K562 (cell line): ENCODE data around the gene TEX101. TPM values are rescaled to one million over a fixed set of nuclear protein-coding genes. Genes with fewer than 3 reads are reported as not detected.

Experiments
- BCOR ChIP-seq: fragments of 450-650 bp; IDR thresholded peaks from 2 replicates; pipeline ENCODE4 v1.6.1; 2016
- BRCA1 ChIP-seq, 2 experiments: fragments of 450-650 bp in 1 of 2; sonication (generic) in 1 of 2; formaldehyde crosslinking in 1 of 2; IDR thresholded peaks; 2 replicates each; pipeline versions ENCODE4 v1.5.0 to v1.6.1; 2017 to 2020; ENCODE audit warnings: mild to moderate bottlenecking in 1 of 2, missing genetic modification reagents in 1 of 2
- C11orf30 ChIP-seq: fragments of 450-650 bp; IDR thresholded peaks from 2 replicates; pipeline ENCODE4 v1.6.1; 2016; ENCODE audit warnings: low read depth, mild to moderate bottlenecking
- CHD1 ChIP-seq: fragments of 200-600 bp; sonication (generic); IDR thresholded peaks from one replicate; pipeline ENCODE4 v1.6.1; 2012; ENCODE audit warnings: mild to moderate bottlenecking, moderate library complexity, low read length, inconsistent platforms
- CXXC5 ChIP-seq: fragments of 250-450 bp; sonication (Bioruptor Pico); IDR thresholded peaks from 2 replicates; pipeline ENCODE4 v1.8.0; 2022; ENCODE audit warnings: inconsistent platforms, mild to moderate bottlenecking, moderate library complexity
- DPF2 ChIP-seq: fragments of 450-650 bp; IDR thresholded peaks from 2 replicates; pipeline ENCODE4 v1.6.1; 2016
- EHMT2 ChIP-seq: fragments of 450-650 bp; IDR thresholded peaks from 2 replicates; pipeline ENCODE4 v1.6.1; 2018; ENCODE audit warnings: antibody characterized with exemption
- GTF2E2 ChIP-seq: fragments of 200-800 bp; sonication (Bioruptor generic); IDR thresholded peaks from 2 replicates; pipeline ENCODE4 v1.6.1; 2016; ENCODE audit warnings: missing genetic modification characterization, missing compliant biosample characterization
- KAT7 ChIP-seq: sonication (generic); formaldehyde crosslinking; IDR thresholded peaks from 2 replicates; pipeline ENCODE4 v1.8.0; 2022; ENCODE audit warnings: missing genetic modification reagents, mild to moderate bottlenecking, borderline replicate concordance
- KDM1A ChIP-seq, 2 experiments: fragments of 450-650 bp; IDR thresholded peaks; 2 replicates each; pipeline ENCODE4 v1.6.1; 2016; ENCODE audit warnings: mild to moderate bottlenecking in 2 of 2
- KHSRP ChIP-seq: fragments of 450-650 bp; IDR thresholded peaks from 2 replicates; pipeline ENCODE4 v1.6.1; 2017
- MBD2 ChIP-seq: sonication (generic); IDR thresholded peaks from 2 replicates; pipeline ENCODE4 v1.6.1; 2016; ENCODE audit warnings: low read depth, borderline replicate concordance
- NFE2 ChIP-seq: IDR thresholded peaks from 2 replicates; pipeline ENCODE4 v1.6.1; 2014; ENCODE audit warnings: antibody characterized with exemption, low read depth
- PTBP1 ChIP-seq: fragments of 200-400 bp; formaldehyde crosslinking; IDR thresholded peaks from 2 replicates; pipeline ENCODE4 v1.6.1; 2017; ENCODE audit warnings: low read depth, low read length
- RCOR1 ChIP-seq, 2 experiments: IDR thresholded peaks; 2 replicates each; pipeline ENCODE4 v1.6.1; 2012; ENCODE audit warnings: low read depth in 2 of 2, low read length in 2 of 2, borderline replicate concordance in 1 of 2, improper control_type of control experiment in 1 of 2
- SMARCA5 ChIP-seq: fragments of 450-650 bp; IDR thresholded peaks from 2 replicates; pipeline ENCODE4 v1.6.1; 2016
- STAT5B ChIP-seq: fragments of 250-450 bp; sonication (Bioruptor Pico); IDR thresholded peaks from 2 replicates; pipeline ENCODE4 v1.8.0; 2021; ENCODE audit warnings: mild to moderate bottlenecking, inconsistent platforms
- ZNF212 ChIP-seq: fragments of 450-650 bp; formaldehyde crosslinking; IDR thresholded peaks from 2 replicates; pipeline ENCODE4 v1.4.0; 2020; ENCODE audit warnings: mild to moderate bottlenecking
- ZNF24 ChIP-seq: fragments of 450-650 bp; IDR thresholded peaks from 2 replicates; pipeline ENCODE4 v1.6.1; 2016
- ZNF408 ChIP-seq: fragments of 250-450 bp; sonication (Bioruptor Pico); IDR thresholded peaks from 2 replicates; pipeline ENCODE4 v1.4.0; 2020; ENCODE audit warnings: low read depth, mild to moderate bottlenecking, moderate library complexity
- ZNF668 ChIP-seq: fragments of 250-450 bp; sonication (Bioruptor Pico); IDR thresholded peaks from 2 replicates; pipeline ENCODE4 v1.8.0; 2022; ENCODE audit warnings: mild to moderate bottlenecking, inconsistent platforms
- ZNF766 ChIP-seq: fragments of 200-800 bp; sonication (Bioruptor generic); conservative IDR thresholded peaks from 2 replicates; pipeline ENCODE4 v1.6.1; 2016; ENCODE audit warnings: missing genetic modification characterization, missing compliant biosample characterization
- polyA plus RNA-seq, 8 experiments: library from polyadenylated mRNA; depleted of rRNA in 4 of 8; stranded (reverse) in 5 of 8; unstranded in 3 of 8; fragments of >200 nt; fragmentation: Nextera tagmentation in 2 of 8; fragmentation: Illumina TruSeq in 1 of 8; extraction: Ambion mirVana in 2 of 8; extraction: Trizol in 1 of 8; gene quantifications; 2 replicates each; pipeline versions ENCODE4 v1.2.1 to v1.2.3, GENCODE V29; 2011 to 2014; ENCODE audit warnings: inconsistent platforms in 1 of 8, missing spikeins in 1 of 8
- total RNA-seq, 7 experiments: library from RNA; depleted of rRNA in 6 of 7; stranded (reverse); fragments of >200 nt in 6 of 7; fragmentation: Illumina TruSeq in 2 of 7; extraction: Trizol in 2 of 7; gene quantifications; 2 replicates each; pipeline versions ENCODE4 v1.2.1 to v1.2.3, GENCODE V29; 2011 to 2021; ENCODE audit warnings: low replicate concordance in 1 of 7
- TF ChIP-seq, protein P1 (sequence below), 2 experiments: fragments of 450-650 bp; IDR thresholded peaks; 2 replicates each; pipeline ENCODE4 v1.6.1; 2018; ENCODE audit warnings: mild to moderate bottlenecking in 2 of 2, low read depth in 1 of 2; ENCODE audit not compliant: partially characterized antibody in 2 of 2
- TF ChIP-seq, protein P2 (sequence below), 2 experiments: fragments of 450-650 bp in 1 of 2; sonication (generic) in 1 of 2; formaldehyde crosslinking; conservative IDR thresholded peaks; 2 replicates each; pipeline versions ENCODE4 v1.4.0 to v1.8.1; 2020 to 2022; ENCODE audit warnings: mild to moderate bottlenecking in 1 of 2, missing genetic modification reagents in 1 of 2
- TF ChIP-seq, protein P3 (sequence below), 2 experiments: fragments of 450-650 bp; conservative IDR thresholded peaks; 2 replicates each; pipeline ENCODE4 v1.6.1; 2017; ENCODE audit warnings: mild to moderate bottlenecking in 2 of 2, moderate library complexity in 2 of 2

The TEX101 gene
- total and polyA plus RNA-seq, 9 of the 15 experiments (the other 6 are each of a cell fraction or from before 2014, with no cell fraction given), result 0.10 to 0.36 (median 0.14) TPM; not detected in 6

DNA sequence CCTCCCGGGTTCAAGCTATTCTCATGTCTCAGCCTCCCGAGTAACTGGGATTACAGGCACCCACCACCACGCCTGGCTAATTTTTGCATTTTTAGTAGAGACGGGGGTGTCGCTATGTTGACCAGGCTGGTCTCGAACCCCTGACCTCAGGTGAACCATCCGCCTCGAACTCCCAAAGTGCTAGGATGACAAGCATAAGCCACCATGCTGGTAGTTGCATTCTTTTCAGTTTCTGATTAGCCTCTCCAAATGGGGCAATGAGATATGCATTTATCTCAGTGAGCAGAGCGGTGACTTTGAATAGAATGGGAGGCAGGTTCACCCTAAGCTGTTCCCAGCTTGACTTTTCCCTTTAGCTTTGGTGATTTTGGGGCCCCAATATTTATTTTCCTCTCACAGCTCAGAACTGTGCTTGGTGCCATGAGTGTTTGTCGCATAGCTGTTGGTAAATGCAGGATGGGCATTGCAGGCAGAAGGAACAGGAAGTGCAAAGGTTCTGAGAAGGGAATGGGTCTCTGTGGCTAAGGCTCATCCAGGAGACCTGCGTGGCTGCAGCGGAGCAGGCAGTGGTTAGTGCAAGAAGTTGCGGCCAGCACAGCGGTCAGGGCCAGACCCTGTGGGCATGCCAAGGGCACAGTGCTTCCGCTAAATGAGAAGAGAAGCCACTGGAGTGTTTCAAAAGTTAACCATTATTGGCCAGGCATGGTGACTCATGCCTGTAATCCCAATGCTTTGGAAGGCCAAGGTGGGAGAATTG is 30.0 kb downstream of the TEX101 start (continued):
- TF ChIP-seq, protein P1, sequence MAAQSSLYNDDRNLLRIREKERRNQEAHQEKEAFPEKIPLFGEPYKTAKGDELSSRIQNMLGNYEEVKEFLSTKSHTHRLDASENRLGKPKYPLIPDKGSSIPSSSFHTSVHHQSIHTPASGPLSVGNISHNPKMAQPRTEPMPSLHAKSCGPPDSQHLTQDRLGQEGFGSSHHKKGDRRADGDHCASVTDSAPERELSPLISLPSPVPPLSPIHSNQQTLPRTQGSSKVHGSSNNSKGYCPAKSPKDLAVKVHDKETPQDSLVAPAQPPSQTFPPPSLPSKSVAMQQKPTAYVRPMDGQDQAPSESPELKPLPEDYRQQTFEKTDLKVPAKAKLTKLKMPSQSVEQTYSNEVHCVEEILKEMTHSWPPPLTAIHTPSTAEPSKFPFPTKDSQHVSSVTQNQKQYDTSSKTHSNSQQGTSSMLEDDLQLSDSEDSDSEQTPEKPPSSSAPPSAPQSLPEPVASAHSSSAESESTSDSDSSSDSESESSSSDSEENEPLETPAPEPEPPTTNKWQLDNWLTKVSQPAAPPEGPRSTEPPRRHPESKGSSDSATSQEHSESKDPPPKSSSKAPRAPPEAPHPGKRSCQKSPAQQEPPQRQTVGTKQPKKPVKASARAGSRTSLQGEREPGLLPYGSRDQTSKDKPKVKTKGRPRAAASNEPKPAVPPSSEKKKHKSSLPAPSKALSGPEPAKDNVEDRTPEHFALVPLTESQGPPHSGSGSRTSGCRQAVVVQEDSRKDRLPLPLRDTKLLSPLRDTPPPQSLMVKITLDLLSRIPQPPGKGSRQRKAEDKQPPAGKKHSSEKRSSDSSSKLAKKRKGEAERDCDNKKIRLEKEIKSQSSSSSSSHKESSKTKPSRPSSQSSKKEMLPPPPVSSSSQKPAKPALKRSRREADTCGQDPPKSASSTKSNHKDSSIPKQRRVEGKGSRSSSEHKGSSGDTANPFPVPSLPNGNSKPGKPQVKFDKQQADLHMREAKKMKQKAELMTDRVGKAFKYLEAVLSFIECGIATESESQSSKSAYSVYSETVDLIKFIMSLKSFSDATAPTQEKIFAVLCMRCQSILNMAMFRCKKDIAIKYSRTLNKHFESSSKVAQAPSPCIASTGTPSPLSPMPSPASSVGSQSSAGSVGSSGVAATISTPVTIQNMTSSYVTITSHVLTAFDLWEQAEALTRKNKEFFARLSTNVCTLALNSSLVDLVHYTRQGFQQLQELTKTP (IDR thresholded peaks at IDR 0.05; ENCODE audit: low read depth in 1 of 2, partially characterized antibody in 2 of 2), result no peak
- TF ChIP-seq GTF2E2 (tag) (no peak), BCOR (peak; percentile 76), KAT7 (CRISPR knock-in tag) (no peak), ZNF668 (CRISPR knock-in tag) (no peak), KHSRP (no peak), ZNF212 (no peak), CHD1 (no peak), RCOR1 (IDR thresholded peaks at IDR 0.05; ENCODE audit: borderline replicate concordance in 1 of 2, low read depth in 2 of 2, low read length in 2 of 2) (peak in 1 of 2 experiments; percentile 60; a peak in 1 of 4 replicates), KDM1A (IDR thresholded peaks at IDR 0.05) (peak in 1 of 2 experiments; percentile 65; a peak in 2 of 4 replicates), DPF2 (peak; percentile 84), PTBP1 (no peak), CXXC5 (no peak), BRCA1 (IDR thresholded peaks at IDR 0.05) (no peak), BRCA1 (CRISPR knock-in tag; IDR thresholded peaks at IDR 0.05) (no peak), ZNF408 (CRISPR knock-in tag) (no peak), ZNF24 (no peak), STAT5B (no peak), SMARCA5 (no peak), C11orf30 (0 out of 2 replicates have a peak, but pooled peaks have one; percentile 22), EHMT2 (peak; percentile 57; the same call in 1 of the 2 replicates), NFE2 (peak; percentile 38; the same call in 1 of the 2 replicates), ZNF766 (no peak), MBD2 (no peak)
- TF ChIP-seq, protein P2, sequence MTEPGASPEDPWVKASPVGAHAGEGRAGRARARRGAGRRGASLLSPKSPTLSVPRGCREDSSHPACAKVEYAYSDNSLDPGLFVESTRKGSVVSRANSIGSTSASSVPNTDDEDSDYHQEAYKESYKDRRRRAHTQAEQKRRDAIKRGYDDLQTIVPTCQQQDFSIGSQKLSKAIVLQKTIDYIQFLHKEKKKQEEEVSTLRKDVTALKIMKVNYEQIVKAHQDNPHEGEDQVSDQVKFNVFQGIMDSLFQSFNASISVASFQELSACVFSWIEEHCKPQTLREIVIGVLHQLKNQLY (CRISPR knock-in tag; conservative IDR thresholded peaks at IDR 0.05), result no peak
- TF ChIP-seq, protein P3, sequence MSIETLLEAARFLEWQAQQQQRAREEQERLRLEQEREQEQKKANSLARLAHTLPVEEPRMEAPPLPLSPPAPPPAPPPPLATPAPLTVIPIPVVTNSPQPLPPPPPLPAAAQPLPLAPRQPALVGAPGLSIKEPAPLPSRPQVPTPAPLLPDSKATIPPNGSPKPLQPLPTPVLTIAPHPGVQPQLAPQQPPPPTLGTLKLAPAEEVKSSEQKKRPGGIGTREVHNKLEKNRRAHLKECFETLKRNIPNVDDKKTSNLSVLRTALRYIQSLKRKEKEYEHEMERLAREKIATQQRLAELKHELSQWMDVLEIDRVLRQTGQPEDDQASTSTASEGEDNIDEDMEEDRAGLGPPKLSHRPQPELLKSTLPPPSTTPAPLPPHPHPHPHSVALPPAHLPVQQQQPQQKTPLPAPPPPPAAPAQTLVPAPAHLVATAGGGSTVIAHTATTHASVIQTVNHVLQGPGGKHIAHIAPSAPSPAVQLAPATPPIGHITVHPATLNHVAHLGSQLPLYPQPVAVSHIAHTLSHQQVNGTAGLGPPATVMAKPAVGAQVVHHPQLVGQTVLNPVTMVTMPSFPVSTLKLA (conservative IDR thresholded peaks at IDR 0.05), result peak in 1 of 2 experiments; percentile 35; a peak in 1 of 4 replicates
